Measurements from ENCODE around the gene KIF5A.

- TF ChIP-seq CTCF (conservative IDR thresholded peaks at IDR 0.05; ENCODE audit: low read length) (no peak), EZH2phosphoT487 (IDR thresholded peaks at IDR 0.05; ENCODE audit: borderline replicate concordance) (no peak)
Observed at GRCh38 chr12:57576613-57577160, 26.8 kb downstream of the KIF5A start.

All from Loucy (cell line).